ENCODE data around the gene CIAO2B. TPM values are rescaled to one million over a fixed set of nuclear protein-coding genes. Genes with fewer than 3 reads are reported as not detected.
"Not testable (repeated sequence)": the region's sequence is repeated elsewhere in the genome, so short reads cannot be mapped to it uniquely, and the experiment has no call there.

Gene CIAO2B
- 270 and 295 TPM in 2 replicates for total RNA-seq (2014; rRNA removed; shearing (Covaris generic))
- 141 and 168 TPM in 2 replicates for polyA plus RNA-seq (2014; cell fraction: nucleus; rRNA removed)

DNA sequence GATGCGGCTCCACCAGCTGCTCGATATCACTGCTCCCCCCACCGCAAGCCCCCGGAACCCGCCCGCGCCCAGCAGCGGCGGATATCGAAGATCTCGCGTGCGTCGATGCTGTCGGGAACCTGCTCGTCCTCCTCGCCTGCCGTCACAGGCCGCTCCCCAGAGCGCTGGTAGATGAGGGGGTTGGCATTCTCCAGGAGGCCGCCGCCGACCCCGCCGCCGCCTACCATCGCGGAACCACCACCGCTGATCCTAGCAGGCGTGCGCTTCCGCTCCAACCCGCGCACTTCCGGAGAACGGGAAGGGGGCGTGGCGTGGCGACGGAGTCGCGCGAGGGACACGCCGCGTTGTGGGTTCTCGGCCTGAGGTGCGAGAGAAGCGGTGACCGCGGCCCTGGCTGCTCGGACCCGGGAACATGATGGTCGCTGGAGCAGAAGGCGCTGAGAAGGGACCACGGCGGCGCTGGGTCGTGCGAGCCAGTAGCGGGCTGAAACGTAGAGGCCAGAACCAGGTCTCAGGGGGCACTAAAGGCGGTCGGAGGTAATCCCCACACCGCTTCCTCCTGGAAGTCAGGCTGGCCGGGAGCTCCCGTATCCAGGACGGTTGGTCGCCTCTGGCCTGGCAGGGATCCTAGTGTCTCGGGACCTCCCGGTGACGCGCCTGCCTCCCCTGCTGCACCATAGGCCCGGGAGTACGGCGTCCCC, at the start of gene CIAO2B:
TSS of gene CIAO2B (minus strand) at position 265 of the 701 bp plus-strand sequence. CDS start at position 227, 38 bp downstream.
- DNase-seq (ENCODE audit: extremely low read depth, low read depth): peak; percentile 82

DNA sequence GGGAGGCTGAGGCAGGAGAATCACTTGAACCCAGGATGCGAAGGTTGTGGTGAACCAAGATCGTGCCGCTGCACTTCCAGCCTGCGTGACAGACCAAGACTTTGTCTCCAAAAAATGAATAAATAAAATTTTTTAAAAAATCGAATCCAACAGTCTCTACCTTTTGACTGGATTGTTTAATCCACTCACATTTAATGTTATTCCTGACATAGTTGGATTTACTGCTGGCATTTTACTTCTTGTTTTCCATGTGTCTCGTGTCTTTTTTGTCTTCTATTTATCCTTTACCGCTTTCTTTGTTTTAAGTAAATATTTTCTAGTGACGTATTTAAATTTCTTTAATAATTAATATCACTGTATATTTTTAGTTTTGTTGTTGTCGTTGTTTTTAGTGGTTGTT, 48.8 kb upstream of the CIAO2B start:
- no peak for DNase-seq (ENCODE audit: extremely low read depth, low read depth)

DNA sequence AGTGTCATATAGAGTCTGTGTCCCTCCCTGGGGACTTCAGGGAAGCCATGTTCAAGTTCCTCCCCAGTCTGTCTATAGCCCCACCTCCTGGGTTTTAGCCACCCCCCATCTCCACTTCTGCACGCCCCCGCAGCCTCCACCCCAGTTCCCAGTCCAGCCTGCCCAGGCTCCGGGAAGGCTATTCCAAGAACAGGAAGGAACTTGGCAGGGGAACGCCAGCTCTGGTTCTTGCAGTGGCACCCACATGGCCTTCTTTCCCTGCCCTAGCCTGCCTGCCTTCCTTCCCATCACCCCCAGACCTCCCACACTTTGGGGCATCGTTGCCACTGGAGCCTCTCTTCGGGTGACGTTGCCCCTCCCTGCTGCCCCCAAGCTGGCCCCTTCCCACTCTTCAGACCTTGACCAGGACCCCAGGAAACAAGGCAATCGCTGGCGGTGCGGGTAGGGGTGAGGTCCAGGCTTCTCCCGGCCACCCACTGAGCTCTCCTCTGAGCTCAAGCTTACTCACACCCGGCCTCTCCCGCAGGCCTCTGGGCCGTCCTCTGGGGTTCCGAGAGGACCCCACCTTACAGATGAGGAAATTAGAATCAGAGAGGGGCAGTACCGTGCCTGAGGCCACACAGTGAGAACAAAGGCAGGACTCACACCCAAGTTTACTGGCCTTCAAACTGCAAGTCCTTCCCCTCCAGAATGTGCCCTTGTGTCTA, 45.0 kb upstream of the CIAO2B start:
- no peak for DNase-seq (ENCODE audit: extremely low read depth, low read depth)

DNA sequence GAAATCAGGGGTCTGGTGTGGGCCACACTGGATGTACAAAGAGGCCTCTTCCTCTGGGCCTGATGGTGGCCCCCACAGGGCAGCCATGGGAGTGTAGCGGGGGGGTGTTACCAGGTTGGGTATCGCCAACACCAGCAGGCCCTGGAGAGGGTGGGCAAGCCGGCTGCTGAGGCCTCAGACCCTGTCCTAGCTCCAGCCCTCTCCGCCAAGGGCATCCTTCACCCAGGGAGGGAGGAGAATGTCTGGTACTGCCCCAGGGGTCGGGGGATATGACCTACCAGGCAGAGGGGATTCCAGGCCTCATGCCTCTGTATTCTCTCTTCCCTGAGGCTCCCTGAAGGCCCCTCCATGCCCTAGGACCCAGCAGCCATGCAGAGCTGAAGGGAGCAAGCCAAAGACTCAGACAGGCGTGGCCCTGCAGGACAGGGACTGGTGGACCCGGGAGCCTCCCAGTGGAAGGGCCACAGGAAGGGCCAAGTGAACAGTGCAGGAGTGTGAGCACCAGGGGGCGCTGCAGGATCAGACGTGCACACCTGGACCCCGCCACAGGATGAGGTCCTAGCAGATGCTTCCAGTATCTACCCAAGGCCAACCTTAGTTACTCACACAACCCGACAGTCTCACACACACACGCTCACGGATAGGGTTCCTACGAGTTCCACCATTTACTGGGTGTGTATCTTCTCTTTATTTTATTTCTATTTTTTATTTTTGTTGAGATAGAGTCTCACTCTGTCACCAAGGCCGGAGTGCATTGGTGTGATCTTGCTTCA, 43.3 kb upstream of the CIAO2B start:
- peak; percentile 85 for DNase-seq (ENCODE audit: extremely low read depth, low read depth)

DNA sequence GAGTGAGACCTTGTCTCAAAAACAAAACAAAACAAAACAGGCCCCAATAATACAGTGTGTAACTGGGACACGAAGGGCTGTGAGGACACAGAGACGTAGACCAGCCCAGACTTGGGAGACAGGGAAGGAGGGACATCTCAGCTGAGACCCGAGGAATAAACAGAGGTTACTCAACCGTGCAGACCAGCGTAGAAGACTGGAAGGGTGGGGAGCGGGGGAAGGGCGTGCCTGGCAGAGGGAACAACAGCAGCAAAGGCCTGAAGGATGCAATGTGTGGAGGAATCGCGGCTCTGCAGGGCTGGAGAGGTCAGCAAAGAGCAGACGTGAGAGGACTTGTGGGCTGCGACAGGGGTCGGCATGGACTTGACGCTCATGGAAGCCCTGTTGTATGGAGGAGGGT, 42.5 kb upstream of the CIAO2B start:
- DNase-seq (ENCODE audit: extremely low read depth, low read depth): no peak

DNA sequence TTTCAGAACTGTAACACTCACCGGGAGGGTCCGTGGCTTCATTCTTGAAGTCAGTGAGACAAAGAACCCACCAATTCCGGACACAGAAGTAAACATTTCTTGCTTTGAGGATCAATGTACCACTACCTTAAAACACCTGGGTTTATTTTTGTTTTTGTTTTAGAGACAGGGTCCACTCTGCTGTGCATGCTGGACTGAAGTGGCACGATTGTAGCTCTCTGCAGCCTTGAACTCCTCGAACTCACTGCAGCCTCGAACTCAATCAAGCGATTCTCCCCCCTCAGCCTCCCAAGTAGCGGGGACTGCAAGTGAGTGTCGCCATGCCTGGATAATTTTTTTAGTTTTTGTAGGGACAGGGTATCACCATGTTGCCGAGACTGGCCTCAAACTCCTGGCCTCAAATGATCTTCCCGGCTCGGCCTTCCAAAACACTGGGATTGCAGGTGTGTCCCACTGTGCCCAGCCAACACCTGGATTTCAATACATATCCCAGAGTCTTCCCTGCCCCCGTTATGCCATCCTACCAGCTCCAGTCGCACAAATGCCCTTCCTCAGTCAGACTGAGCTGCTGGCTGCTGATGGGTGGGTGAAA, 41.2 kb upstream of the CIAO2B start:
- no peak for DNase-seq (ENCODE audit: extremely low read depth, low read depth)

DNA sequence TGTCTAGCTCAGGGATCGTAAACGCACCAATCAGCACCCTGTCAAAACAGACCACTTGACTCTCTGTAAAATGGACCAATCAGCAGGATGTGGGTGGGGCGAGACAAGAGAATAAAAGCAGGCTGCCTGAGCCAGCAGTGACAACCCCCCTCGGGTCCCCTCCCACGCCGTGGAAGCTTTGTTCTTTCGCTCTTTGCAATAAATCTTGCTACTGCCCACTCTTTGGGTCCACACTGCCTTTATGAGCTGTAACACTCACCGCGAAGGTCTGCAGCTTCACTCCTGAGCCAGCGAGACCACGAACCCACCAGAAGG, 40.7 kb upstream of the CIAO2B start:
- not testable (repeated sequence) for DNase-seq (ENCODE audit: extremely low read depth, low read depth)

DNA sequence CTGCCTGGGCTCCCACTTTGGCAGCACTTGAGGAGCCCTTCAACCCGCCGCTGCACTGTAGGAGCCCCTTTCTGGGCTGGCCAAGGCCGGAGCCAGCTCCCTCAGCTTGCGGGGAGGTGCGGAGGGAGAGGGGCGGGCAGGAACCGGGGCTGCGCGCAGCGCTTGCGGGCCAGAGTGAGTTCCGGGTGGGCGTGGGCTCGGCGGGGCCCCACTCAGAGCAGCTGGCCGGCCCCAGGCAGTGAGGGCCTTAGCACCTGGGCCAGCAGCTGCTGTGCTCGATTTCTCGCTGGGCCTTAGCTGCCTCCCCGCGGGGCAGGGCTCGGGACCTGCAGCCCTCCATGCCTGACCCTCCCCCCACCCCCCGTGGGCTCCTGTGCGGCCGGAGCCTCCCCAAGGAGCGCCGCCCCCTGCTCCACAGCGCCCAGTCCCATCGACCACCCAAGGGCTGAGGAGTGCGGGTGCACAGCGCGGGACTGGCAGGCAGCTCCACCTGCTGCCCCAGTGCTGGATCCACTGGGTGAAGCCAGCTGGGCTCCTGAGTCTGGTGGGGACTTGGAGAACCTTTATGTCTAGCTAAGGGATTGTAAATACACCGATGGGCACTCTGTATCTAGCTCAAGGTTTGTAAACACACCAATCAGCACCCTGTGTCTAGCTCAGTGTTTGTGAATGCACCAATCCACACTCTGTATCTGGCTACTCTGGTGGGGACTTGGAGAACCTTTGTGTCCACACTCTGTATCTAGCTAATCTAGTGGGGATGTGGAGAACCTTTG, 40.1 kb upstream of the CIAO2B start:
- DNase-seq (ENCODE audit: extremely low read depth, low read depth): not testable (repeated sequence)

DNA sequence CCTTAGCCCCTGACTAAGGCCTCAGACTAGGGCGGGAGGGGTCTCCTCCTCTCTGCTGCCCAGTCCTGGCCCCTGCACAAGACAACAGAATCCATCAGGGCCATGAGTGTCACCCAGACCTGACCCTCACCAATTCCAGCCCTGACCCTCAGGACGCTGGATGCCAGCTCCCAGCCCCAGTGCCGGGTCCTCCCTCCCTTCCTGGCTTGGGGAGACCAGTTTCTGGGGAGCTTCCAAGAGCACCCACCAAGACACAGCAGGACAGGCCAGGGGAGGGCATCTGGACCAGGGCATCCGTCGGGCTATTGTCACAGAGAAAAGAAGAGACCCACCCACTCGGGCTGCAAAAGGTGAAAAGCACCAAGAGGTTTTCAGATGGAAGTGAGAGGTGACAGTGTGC, 39.5 kb upstream of the CIAO2B start:
- no peak for DNase-seq (ENCODE audit: extremely low read depth, low read depth)

DNA sequence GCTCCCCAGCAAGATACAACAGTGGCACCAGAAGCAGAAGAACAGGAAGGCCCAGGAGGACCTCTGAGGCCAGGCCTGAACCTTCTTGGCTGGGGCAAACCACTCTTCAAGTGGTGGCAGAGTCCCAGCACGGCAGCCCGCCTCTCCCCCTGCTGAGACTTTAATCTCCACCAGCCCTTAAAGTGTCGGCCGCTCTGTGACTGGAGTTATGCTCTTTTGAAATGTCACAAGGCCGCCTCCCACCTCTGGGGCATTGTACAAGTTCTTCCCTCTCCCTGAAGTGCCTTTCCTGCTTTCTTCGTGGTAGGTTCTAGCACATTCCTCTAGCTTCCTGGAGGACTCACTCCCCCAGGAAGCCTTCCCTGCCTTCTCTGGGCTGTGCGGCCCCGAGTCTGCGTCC, 38.8 kb upstream of the CIAO2B start:
- no peak for DNase-seq (ENCODE audit: extremely low read depth, low read depth)

DNA sequence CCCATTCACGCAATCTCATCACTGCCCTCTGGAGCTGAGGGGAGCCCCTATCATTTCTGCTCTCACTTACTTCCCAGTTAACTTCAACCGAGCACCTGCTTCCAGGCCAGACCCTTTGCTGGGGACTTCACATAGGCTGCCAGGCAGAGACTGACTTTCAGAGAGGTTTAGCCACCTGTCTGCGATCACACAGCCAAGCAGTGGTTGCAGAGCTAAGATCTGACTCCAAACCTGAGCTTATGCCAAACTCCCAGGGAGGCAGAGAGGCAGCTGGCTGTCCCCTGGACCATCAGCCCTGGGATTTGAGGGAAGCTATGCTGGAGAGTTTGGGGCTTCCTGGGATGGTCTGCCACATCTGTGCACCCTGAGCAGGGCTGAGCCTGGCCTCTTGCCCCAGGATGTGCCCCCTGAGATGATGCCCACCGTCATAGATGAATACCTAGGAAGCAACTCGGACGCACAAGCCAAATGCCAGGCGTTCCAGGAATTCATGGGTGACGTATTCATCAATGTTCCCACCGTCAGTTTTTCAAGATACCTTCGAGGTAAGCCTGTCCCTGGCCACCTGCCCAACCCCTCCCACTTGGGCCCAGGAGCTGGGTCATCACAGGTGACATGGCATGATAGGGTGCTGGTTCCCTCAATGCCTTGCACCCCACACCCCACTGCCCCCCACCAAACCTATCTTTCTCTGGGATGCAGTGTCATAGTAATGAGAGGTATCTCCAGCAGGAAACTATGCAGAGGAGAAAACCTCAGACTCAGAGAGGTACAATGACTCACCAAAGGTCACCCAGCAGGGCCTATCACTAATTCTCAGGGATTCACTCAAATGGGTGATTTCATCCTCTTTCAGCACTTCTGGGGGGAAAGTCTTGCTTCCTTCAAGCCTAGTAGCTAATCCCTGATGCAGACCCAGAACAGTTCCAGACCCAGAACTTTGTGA, 36.8 kb upstream of the CIAO2B start:
- no peak for DNase-seq (ENCODE audit: extremely low read depth, low read depth)

DNA sequence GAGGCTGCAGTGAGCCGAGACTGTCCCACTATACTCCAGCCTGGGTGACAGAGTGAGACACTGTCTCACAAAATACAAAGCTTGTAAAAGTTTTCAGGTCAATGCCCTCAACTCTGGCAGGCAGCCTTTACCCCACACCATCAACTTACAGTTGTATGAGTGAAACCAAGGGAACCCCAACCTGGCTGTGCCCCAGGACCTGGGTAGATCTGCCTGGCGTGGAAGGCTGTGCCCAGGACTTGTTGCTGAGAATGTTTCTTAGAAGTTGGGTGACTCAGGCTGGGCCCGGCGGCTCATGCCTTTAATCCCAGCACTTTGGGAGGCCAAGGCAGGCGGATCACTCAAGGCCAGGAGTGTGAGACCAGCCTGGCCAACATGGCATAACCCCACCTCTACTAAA, 34.6 kb upstream of the CIAO2B start:
- no peak for DNase-seq (ENCODE audit: extremely low read depth, low read depth)

DNA sequence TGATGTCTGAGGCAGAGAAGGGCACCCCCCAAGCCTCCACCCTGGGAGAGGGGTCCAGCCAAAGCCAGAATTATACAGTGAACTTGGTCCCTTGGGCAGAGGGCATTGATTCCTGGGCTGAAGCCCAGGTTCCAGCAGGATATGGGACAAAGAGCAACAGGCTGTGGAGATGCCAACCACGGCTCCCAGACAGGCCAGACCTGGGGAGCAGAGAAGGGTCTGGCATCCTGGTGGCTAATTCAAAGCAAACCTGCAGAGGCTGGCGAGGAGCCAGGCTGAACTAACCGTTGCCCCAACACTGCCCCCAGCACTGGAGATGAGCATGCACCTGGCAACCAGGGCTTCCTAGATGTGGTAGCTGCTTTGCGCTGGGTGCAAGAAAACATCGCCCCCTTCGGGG, 29.8 kb upstream of the CIAO2B start:
- no peak for DNase-seq (ENCODE audit: extremely low read depth, low read depth)

DNA sequence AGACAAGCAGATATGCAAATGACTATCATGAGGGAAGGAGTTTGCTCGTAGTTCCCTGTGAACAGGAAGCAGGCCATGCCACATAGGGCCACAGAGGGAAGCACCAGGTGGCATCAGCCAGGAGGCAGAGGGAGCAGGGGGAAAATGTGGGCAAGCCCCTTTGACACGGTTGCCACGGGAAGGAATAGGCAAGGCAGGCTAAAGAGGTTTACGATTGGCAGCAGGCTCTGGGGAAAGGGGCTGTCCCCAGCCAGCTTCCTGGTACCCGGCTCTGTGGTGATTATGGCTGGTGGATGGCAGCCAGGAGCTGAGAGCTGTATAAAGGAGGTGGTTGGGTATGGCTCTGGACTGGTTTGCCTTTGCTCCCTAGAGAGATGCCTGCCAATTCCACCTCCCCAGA, 27.7 kb upstream of the CIAO2B start:
- no peak for DNase-seq (ENCODE audit: extremely low read depth, low read depth)

DNA sequence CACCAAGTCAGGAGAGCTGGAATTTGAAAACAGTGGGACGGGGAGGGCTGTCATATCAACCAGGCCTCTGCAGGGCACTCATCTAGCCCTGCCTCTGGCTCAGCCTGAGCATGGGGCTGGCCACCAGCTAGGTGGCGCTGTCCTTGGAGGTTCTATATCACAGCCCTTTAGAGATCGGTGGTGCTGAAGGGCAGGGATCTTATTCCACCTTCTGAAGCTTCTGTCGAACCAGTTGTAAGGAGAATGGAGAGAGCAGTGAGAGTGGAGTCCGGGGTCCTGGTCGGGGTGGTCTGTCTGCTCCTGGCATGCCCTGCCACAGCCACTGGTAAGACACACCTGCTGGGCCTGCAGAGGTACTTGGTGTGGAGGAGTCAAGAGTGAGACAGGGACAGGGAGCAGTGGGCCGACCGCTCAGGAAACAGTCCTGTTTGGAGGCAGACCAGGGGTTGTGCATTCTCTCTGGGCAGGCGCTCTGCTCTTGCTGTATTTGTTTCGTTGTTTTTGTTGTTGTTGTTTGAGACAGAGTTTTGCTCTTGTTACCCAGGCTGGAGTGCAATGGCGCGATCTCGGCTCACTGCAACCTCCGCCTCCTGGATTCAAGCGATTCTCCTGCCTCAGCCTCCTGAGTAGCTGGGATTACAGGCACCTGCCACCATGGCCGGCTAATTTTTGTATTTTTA, 27.0 kb upstream of the CIAO2B start, which contains the start of gene CES3:
TSS of gene CES3 (plus strand) at position 202 of the 680 bp plus-strand sequence. CDS start at position 244, 42 bp downstream.
- DNase-seq (ENCODE audit: extremely low read depth, low read depth): peak; percentile 73

DNA sequence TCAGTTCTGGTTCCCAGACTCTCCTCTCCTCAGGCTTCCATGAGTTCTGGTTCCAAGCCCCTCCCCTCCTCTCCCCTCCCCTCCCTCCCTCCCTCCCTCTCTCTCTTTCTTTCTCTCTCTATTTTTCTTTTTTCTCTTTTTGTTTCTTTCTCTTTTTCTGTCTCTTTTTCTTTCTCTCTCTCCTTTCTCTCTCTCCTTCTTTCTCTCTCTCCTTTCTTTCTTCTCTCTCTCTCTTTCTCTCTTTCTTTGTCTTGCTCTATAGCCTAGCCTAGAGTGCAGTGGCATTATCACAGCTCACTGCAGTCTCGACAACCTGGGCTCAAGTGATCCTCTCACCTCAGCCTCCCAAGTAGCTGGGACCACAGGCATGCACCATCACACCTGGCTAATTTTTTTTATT, 26.1 kb upstream of the CIAO2B start:
- no peak for DNase-seq (ENCODE audit: extremely low read depth, low read depth)

DNA sequence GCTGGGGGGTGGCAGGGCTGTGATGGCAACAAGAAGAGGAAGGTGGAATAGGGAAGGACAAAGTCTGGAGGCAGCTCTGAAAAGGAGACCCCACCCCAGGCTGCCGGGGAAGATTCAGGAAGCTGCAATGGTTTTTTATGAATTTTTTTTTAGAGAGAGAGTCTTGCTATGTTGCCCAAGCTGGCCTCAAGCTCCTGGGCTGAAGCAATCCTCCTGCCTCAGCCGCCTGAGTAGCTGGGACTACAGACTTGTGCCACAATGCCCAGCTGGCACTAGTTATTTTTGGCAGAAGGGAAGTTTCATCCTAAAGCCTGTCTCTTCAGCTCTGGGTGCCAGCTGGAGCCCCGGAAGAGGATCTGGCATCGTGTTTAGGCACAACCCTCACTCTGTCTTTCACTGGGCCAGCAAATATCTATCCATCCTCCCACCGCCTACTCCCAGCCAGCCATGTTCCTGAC, 25.5 kb upstream of the CIAO2B start:
- no peak for DNase-seq (ENCODE audit: extremely low read depth, low read depth)

DNA sequence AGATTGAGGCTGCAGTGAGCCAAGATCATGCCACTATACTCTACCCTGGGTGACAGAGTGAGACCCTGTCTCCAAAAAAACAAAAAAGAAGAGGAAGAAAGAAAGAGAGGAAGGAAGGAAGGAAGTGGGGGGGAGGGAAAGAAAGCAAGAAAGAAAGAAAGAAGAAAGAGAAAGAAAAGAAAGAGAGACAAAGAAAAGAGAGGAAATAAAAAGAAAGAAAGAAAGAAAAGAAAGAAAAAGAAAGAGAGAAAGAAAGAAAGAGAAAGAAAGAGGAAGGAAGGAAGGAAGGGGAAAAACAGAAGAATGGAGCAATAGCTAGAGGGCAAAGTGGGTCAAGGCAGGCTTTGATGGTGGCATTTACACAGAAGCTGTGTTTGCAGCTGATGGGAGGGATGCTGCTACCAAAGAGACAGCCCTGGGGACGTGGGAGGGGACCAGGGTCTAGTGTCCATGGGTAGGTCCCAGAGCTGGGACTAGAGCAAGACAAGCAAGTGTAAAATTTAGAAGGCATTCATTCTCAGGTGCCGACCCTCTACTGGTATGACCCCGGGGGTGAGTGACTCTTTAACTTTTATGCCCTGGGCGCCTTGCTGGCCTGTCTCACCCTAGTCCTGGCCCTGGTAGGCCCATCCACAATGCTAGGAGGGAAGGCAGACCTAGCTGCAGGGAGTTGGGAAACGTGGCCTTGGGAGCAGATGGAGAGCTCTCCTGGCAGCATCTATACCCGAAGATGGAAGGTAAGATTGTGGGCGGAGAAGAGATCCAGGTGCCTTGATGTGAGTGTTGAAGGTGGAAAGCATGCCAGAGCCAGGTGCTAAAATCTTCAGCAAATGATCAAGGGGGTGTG, 24.9 kb upstream of the CIAO2B start:
- DNase-seq (ENCODE audit: extremely low read depth, low read depth): no peak
